A673 (cell line): Measurements from ENCODE around the gene WWTR1.

Experiments
- CTCF ChIP-seq: fragments of 300-800, 200-600 bp; sonication (generic); conservative IDR thresholded peaks from 2 replicates; pipeline ENCODE4 v1.5.1; 2017; ENCODE audit warnings: low read depth, mild to moderate bottlenecking, antibody characterized with exemption, low read length, moderate library complexity, mixed read lengths
- EZH2 ChIP-seq: fragments of 200-600 bp; sonication (generic); IDR thresholded peaks from 2 replicates; pipeline ENCODE4 v1.6.1; 2017; ENCODE audit warnings: borderline replicate concordance, low read depth, mild to moderate bottlenecking, mixed read lengths, antibody characterized with exemption, low read length; ENCODE audit not compliant: poor library complexity, severe bottlenecking

- TF ChIP-seq CTCF (no peak), EZH2 (no peak)
Measured at GRCh38 chr3:149502438-149502837, 155.4 kb downstream of the WWTR1 start.
